ENCODE results near the gene LDHD.
A peak's percentile ranks its signal among the peaks of the same experiment; 100 is the strongest.
"Not testable (repeated sequence)": the region's sequence is repeated elsewhere in the genome, so short reads cannot be mapped to it uniquely, and the experiment has no call there.

LDHD gene

DNA sequence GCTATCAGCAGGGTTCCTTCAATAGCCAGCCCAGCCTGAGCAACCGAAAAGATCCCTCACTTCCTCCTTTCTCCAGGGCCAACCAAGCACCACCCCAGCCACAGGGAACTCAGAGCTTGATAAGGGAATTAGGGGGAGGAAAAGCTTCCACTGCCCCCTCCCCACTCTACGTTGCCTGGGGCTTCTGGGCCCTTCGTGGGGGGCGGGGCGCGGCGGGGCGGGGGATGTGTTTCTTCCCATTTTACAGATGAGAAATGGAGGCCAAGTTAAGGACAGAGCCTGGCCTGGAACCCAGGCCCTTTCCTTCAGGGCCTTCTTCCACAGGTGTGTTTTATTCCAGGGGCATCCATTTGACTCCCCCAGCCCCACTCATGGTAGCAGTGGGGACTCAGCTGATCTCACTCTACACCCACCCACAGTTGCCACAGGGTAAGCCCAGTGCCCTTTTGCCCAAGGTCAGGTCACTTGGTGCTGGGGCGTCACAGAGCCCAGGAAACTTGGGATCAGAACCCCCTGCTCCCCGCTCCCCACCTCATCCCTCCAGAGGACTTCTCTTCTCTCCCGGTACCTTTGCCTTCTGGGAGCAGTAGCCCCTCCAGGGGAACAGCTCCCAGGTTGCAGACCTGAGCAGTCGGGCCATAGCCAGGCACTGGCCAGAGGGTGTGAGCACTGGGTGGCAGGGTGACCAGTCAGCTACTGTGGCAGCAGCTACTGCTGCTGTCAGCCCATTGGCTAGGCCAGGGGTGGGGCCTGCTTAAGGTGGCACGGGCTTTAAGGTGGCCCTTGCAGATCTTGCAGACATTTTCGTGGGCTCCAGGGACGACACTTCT is at the start of gene LDHD:
Gene LDHD, minus strand, starts transcription at position 700 of the 830 bp plus-strand sequence. Its CDS starts 60 bp downstream, at position 640.
- DNase-seq (ENCODE audit: low read depth), result no peak

DNA sequence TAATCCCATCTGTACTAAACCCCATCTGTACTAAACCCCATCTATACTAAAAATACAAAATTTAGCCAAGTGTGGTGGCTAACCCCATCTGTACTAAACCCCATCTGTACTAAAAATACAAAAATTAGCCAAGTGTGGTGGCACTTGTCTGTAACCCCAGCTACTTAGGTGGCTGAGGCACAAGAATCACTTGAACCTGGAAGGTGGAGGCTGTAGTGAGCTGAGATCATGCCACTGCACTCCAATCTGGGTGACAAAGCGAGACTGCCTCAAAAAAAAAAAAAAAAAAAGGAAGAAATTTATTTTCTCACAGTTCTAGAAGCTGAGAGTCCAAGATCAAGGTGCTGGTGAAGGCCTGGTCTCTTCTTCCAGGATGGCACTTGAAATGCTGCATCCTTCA is 43.8 kb upstream of the LDHD start:
- DNase-seq (ENCODE audit: low read depth), result no peak

DNA sequence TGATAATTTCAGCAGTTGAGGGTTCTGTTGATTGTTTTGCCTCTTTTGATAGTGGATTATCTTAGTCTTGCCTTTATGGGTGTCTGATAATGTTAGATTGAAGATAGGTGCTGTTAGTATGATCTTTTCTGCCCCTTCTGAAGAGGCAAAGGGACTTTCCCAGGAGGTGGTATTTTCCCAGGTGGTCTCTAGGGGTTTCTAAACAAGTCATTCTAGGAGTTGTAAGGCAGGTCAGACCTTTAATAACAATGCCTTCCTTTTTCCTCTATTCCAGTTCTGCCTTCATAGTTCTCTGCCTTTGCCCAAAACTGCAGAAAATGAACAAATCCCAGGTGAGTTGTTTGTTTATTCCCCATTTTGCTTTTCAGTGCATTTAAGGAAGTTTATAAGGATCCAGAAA is 36.1 kb upstream of the LDHD start:
- DNase-seq (ENCODE audit: low read depth), result no peak

DNA sequence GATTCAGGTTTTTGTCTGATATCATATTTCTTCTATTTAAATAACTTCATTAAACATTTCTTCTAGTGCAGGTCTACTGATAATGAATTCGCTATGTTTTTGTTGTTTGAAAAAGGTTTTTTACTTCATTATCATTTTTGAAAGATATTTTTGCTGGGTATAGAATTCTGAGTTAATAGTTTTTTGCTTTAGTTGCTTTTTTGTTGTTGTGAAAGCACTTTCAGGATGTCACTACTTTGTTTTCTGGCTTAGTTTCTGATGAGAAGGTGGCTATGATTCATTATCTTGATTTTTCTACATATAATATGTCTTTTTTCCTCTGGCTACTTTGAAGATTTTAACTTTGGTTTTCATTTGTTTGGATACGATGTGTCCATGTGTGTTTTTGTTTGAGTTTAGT is 35.2 kb upstream of the LDHD start:
- DNase-seq (ENCODE audit: low read depth), result no peak

DNA sequence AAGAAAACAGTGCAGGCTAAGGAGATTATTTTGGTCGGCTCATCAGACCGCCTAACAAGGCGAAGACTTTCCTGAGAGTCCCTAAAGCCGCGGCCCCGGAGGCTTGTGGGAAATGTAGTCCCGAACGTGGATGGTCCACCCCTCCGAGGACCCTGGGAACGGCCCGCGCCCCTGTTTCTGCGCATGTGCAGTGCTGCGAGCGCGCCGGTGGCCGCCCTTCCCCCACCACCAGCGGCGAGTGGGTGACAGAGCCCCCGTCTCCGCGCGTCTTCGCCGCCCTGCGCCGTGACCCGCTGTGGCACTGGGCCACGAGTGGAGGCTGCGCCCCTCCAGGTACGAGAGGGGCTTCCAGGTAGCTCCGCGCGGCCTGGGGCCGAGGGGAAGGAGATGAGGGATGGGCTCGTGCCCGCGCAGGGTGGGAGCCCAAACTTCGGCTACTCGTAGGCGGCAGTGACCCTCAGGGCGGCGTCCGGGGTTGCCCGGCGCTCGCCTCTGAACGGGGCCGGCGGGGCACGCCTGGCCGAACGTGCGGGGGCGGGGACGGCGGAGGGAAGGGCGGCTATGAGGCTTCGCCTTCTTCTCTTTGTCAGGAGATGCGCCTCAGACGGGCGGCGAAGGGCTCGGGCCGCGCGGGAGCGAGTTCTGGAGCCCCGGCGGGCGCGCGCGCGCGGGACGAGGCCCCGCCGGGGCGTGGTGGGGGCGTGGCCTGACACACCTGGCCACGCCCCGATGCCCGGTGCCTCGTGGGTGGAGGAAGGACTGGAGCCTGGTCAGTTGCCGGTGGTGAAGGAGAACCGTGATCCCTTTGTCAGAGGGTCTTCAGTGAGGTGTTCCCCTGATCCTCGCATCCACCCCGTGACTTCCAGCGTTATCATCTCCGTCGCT is 32.0 kb upstream of the LDHD start, which contains the start of gene ZFP1:
Gene ZFP1, plus strand, starts transcription at position 214 of the 885 bp plus-strand sequence. CDS start 4,428 bp downstream, outside the sequence.
- DNase-seq (ENCODE audit: low read depth), result peak; percentile 86

DNA sequence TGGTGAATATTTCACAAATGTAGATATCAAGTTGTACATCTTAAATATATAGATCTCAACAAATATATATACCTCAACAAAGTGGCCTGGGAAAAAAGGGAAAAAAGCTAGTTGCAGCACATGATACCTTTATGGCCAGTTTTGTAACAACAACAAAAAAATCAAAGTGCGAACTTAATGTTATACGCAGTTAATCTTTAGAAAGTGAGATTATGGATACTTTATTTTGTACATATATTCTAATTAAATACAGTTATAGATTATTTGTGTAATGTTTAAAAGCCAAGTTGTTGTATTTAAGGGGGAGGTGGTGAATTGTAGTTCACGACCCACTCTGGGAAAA is 31.4 kb upstream of the LDHD start:
- DNase-seq (ENCODE audit: low read depth), result no peak

DNA sequence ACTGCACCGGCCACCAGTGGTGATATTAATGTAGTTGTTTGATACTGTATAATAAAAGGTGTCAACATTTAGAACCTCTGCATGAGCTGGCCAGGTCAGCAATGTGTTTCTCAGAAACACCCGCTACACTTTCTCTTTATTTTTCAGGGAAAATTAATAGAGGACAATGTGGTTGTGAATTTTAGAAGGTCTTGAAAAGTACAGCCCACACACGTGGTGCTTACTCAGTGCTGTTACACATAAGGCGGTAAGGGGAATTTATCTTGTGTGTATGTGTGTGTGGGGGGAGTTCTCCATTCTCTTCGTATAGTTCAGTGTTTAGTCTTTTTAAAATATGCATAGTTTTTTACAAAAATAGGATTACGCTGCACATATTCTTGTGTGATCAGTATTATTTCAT is 27.4 kb upstream of the LDHD start:
- DNase-seq (ENCODE audit: low read depth), result no peak

- no peak for DNase-seq (ENCODE audit: low read depth)
These were observed 22.9 kb upstream of the LDHD start for GRCh38 chr16:75139498-75139897.

- no peak for DNase-seq (ENCODE audit: low read depth)
These were observed 22.1 kb upstream of the LDHD start for GRCh38 chr16:75138636-75139035.

GRCh38 chr16:75138233-75138632 is 21.7 kb upstream of the LDHD start:
- no peak for DNase-seq (ENCODE audit: low read depth)

DNA sequence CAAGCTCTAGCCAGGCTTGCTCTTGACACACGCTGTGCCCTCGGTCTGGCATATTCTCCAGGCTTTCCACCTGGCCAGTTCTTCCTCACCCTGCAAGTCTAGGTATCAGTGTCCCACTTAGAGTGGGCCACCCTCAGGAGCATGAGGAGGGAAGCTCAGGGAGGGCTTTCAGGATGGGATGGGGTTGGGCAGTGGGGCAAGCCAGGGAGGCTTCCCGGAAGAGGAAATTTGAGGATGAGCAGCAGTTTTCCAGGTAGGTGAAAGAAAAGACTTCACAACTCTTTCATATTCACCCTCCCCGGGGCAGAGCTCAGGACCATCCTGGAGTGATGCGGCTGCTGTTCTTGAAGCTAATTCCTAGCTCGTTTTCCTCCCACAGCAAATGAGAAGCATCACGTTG is 14.5 kb upstream of the LDHD start:
- no peak for DNase-seq (ENCODE audit: low read depth)

GRCh38 chr16:75130150-75130771 is 13.7 kb upstream of the LDHD start:
- DNase-seq (ENCODE audit: low read depth), result no peak

DNA sequence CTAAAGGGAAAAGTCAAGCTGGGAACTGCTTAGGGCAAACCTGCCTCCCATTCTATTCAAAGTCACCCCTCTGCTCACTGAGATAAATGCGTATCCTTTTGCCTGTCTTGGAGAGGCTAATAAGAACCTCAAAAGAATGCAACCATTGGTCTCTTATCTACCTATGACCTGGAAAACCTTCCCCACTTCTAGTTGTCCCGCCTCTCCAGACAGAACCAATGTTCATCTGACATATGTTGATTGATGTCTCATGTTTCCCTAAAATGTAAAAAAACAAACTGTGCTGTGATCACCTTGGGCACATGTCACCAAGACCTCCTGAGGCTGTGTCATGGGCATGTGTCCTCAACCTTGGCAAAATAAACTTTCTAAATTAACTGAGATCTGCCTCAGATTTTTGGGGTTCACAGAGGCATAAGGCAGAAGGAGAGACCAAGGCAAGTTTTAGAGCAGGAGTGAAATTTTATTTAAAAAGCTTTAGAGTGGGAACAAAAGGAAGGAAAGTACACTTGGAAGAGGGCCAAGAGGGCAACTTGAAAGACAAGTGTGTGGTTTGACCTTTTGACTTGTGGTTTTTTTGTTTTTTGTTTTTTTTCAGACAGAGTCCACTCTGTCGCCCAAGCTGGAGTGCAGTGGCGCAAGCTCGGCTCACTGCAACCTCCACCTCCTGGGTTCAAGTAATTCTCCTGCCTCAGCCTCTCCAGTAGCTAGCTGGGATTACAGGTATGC is 13.0 kb upstream of the LDHD start:
- DNase-seq (ENCODE audit: low read depth), result not testable (repeated sequence)

GRCh38 chr16:75127713-75128415 is 11.3 kb upstream of the LDHD start:
- no peak for DNase-seq (ENCODE audit: low read depth)

DNA sequence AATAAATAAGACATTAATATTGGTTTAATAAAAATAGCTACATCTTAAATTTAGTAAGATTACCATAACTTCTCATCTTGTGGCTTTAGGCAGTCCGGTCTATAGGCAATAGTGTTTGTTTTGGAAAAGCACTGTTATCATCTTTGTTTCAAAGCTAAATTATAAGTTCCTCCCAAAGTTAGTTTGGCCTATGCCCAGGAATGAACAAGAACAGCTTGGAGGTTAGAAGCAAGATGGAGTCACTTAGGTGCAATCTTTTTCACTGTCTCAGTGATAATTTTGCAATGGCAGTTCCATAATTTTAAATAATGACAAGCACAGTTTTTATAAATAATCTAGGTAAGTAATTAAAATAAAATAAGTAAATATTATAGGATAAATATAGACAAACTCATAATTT is 6.0 kb upstream of the LDHD start:
- no peak for DNase-seq (ENCODE audit: low read depth)

GRCh38 chr16:75121949-75122568 is 5.5 kb upstream of the LDHD start:
- no peak for DNase-seq (ENCODE audit: low read depth)

DNA sequence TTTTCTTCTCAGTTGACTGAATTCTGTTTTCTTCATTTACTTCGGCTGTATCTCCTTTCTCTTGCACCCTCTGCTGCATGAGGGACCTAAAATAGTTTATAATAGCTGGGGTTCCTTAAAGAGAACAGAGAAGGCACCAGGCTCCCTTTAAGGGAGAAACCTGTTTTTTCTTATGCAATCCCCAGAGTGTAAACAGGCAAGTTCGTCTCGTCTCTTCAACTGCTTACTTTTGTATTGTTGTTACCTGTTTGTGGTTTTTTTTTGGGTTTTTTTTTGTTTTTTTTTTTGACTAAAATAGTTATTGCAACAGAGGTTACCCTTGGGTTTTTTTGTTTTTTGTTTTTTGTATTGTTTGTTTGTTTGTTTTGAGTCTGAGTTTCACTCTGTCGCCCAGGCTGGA is 3.7 kb upstream of the LDHD start:
- no peak for DNase-seq (ENCODE audit: low read depth)

DNA sequence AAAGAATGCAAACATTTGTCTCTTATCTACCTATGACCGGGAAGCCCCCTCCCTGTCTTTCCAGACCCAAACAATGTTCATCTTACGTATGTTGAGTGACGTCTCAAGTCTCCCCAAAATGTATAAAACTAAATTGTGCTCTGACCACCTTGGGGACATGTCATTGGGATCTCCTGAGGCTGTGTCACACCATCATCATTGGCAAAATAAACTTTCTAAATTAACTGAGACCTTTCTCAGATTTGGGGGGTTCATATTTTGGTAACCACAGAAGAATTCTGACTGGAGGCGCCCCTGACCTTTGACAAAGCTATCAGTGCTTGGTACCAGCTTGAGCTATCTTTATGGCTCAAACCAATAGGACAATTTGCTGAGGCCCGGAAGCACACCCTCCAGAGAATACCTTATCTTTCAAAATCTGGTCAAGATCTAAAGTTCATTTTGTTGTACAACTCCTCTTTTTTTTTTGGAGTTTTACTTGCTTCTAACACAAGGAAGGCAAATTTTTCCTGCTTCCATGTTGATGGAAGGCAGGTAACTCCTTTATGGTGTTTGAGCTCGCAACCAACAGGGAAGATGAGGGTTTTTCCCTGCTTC is 2.5 kb upstream of the LDHD start:
- no peak for DNase-seq (ENCODE audit: low read depth)

DNA sequence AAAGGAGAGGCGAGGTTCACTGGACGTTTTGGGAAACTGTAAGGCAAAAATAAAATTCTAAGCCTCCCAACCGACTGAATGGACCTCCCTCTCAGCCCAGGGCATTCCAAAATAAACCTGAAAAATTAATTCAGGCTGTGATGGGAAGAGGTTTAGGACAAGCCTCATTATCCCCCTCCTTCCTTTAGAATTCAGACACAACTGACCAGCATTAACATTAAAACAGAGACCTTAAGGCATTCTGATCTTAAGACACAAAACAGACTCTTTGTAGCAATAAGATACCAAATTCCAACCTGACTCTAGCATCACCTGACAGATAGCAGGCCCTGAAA is 298 bp upstream of the LDHD start:
- DNase-seq (ENCODE audit: low read depth), result no peak

GRCh38 chr16:75114946-75115825 is 1.4 kb downstream of the LDHD start:
- DNase-seq (ENCODE audit: low read depth), result no peak
